Measurements from ENCODE around the gene FADS6.
A peak's percentile ranks its signal among the peaks of the same experiment; 100 is the strongest.

Gene FADS6

DNA sequence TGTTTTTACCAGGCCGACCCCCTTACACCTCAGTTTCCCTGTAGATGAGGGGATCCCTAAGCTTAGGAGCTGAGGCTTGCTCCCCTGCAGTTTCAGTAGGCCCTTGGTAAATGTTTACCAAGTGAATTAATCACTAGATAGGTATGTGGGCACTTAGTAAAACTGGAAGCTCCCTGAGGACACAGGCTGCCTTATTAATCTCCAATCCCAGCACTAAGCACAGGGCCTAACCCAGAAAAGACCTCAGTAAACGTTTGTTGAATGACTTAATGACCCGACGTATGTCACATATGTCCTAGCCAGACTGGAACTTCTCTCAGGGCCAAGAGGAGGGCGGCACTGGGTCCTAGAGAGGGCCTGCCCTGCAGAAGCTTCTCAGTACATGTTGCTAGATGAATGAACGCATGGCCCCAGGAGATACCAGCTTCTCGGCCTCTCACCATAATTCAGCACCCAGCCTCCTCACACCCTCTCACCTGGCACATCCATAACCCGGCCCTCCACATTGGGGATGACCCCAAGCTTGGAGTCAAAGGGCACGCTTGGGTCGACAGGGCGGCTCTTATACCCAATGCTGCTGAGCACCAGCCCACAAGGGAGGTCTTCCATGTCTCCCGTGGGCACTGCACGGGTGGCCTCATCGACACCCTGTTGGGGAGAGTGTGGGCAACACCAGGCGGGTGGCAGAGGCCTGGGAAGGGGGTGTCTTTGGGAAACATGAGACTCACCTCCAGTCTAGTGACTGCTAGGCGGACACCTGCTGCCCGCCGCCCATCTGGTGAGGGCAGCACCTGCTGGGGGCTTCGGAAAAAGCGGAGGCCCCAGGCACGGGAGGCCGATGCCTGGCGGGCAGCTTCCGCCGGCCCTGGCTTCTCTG is 29.8 kb downstream of the FADS6 start:
- peaks cover 34% of the 10 kb centered on the region for H3K36me3 ChIP-seq (ENCODE audit: control insufficient read depth, insufficient read depth, low read length)
- no peak for TF ChIP-seq CTCF (IDR thresholded peaks at IDR 0.05; ENCODE audit: insufficient read depth, low read length, poor library complexity, severe bottlenecking)
- no peak overlapping the region for H3K4me3 ChIP-seq (replicated peaks; ENCODE audit: low read depth, low read length)
- DNase-seq (ENCODE audit: extremely low read depth, insufficient read length), result no peak
- H3K27me3 ChIP-seq (replicated peaks; ENCODE audit: control insufficient read depth, insufficient read depth, low read length), result no peaks in the 10 kb centered on the region; the same call in 1 of the 2 replicates

- H3K27me3 ChIP-seq (replicated peaks; ENCODE audit: control insufficient read depth, insufficient read depth, low read length), result peaks cover 1% of the 10 kb centered on the region; the same call in 1 of the 2 replicates
- H3K4me3 ChIP-seq (replicated peaks; ENCODE audit: low read depth, low read length), result no peak overlapping the region
- peaks cover 34% of the 10 kb centered on the region for H3K36me3 ChIP-seq (ENCODE audit: control insufficient read depth, insufficient read depth, low read length)
- no peak for DNase-seq (ENCODE audit: extremely low read depth, insufficient read length)
- TF ChIP-seq CTCF (IDR thresholded peaks at IDR 0.05; ENCODE audit: insufficient read depth, low read length, poor library complexity, severe bottlenecking), result no peak
These were observed 30.5 kb downstream of the FADS6 start for GRCh38 chr17:74862919-74863318.

DNA sequence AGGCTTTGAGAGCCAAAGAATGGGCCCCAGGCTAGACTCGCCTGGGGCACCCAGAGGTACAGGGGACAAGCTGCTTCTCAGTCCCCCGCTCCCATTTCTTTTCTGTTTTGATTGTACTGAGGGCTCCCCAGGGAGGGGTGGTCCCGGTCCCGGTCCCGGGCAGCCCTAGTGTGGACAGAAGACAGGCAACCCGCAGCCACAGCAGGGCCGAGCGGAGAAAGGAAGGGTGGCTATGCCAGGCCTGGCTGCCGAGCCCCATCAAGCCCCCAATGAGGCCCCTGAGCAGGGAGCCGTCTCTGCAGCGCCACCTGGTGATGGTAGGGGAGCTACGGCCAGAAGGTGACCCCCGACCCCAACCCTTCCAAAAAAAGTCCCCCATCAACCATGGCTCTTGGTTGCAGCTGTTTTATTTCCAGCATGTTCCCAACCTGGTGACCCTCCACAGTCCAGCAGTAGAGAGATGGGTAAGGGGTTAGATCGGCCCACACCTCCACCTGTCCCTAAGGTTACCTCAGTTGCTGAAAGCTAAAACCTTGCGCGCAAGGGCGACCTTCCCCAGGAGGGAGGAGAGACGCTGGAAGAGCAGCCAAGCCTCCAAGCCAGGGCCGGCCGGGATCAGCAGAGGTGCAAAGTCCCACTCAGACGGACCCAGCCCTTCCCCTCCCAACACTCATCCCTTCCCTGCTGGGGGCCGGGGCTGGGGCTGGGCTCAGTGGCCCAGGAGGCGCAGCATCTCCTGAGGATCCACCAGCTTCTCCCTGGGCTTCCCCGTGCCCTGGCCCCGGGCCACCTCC is 31.1 kb downstream of the FADS6 start:
- Histone ChIP-seq H3K4me3 (replicated peaks; ENCODE audit: low read depth, low read length) (no peak overlapping the region), H3K27me3 (replicated peaks; ENCODE audit: control insufficient read depth, insufficient read depth, low read length) (peaks cover 1% of the 10 kb centered on the region; the same call in 1 of the 2 replicates)
- no peak for DNase-seq (ENCODE audit: extremely low read depth, insufficient read length)

DNA sequence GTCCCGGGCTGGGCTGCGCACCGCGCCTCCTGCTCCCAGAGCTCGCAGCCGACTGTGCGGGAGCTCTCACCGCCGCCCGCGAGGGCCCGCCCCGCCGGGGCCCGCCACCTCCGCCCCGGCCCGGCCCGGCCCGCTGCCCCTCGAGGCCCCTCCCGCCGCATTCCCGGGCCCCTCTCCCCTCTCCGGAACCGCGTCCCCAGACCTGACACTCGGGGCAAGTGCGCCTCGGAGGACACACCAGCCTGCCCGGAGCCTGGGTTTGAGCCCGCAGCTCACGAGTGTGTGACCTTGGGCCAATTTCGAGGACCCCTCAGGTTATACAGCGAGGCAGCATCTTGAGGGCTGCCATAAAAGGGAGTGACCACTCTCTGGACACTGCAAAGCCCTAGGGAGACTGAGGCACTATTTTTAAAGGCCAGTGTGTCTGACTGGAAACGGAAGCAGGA is 31.7 kb downstream of the FADS6 start:
- Histone ChIP-seq H3K36me3 (ENCODE audit: control insufficient read depth, insufficient read depth, low read length) (peaks cover 33% of the 10 kb centered on the region), H3K27me3 (replicated peaks; ENCODE audit: control insufficient read depth, insufficient read depth, low read length) (peaks cover 3% of the 10 kb centered on the region), H3K4me3 (replicated peaks; ENCODE audit: low read depth, low read length) (no peak overlapping the region)
- DNase-seq (ENCODE audit: extremely low read depth, insufficient read length), result no peak
- TF ChIP-seq CTCF (IDR thresholded peaks at IDR 0.05; ENCODE audit: insufficient read depth, low read length, poor library complexity, severe bottlenecking), result no peak

More for the DNA sequence above, 31.1 kb downstream of the FADS6 start:
- peak; percentile 76 for TF ChIP-seq CTCF (IDR thresholded peaks at IDR 0.05; ENCODE audit: insufficient read depth, low read length, poor library complexity, severe bottlenecking)
- peaks cover 34% of the 10 kb centered on the region for H3K36me3 ChIP-seq (ENCODE audit: control insufficient read depth, insufficient read depth, low read length)

DNA sequence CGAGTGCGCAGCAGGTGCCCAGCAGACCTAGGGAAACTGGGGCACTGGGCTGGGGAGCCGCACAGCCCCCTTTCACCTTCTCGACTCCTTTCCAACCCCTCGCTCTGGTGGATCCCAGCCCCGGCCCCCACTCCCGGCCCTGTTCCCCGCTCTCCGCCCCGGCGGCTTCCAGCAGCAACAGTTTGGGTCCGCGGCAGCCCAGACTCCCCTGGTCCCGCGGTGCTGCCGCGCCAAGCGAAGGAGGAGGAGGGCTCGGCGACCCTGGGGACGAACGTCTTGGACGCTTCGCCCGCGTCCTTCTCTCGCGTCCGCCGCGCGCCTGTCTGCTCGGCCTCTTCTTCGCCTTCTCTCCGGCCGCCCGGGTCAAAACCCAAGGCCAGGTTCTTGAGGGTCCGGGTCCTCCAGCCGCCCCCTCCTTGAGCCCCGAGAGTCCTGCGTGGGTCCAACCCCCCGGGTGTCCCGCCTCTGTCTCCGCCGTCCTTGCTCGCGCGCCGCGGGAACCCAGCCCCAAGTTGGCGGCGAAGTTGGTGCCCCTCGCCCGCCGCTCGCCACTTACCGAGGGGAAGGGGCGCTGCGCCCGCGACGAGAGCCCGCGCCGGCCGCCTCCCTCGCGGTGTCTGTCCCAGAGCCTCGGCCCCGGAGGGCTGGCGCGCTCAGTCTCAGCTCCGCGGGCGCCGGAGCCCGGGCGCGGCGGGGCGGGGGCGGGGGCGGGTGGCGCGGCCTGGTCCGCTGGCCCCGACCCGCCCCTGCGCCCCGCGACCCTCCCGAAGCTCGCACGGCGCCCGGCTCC is 32.4 kb downstream of the FADS6 start:
- Histone ChIP-seq H3K36me3 (ENCODE audit: control insufficient read depth, insufficient read depth, low read length) (peaks cover 31% of the 10 kb centered on the region), H3K27me3 (replicated peaks; ENCODE audit: control insufficient read depth, insufficient read depth, low read length) (peaks cover 3% of the 10 kb centered on the region), H3K4me3 (replicated peaks; ENCODE audit: low read depth, low read length) (no peak overlapping the region)
- no peak for DNase-seq (ENCODE audit: extremely low read depth, insufficient read length)
- no peak for TF ChIP-seq CTCF (IDR thresholded peaks at IDR 0.05; ENCODE audit: insufficient read depth, low read length, poor library complexity, severe bottlenecking)

Measured in GM06990 (cell line).